Brain microvascular endothelial cell (primary cell): ENCODE data around the gene MRAS.

ENCODE experiments used
- DNase-seq: peaks from one replicate; pipeline ENCODE4 v3.0.0-alpha.2; 2020
- H3K27ac ChIP-seq: fragments of 250-450 bp; sonication (Bioruptor Pico); 2 replicates; pipeline ENCODE4 v1.5.1; 2020; ENCODE audit warnings: mild to moderate bottlenecking, moderate library complexity
- H3K27me3 ChIP-seq: fragments of 250-450 bp; sonication (Bioruptor Pico); replicated peaks from 2 replicates; pipeline ENCODE4 v1.5.1; 2020; ENCODE audit warnings: mild to moderate bottlenecking
- H3K36me3 ChIP-seq: fragments of 250-450 bp; sonication (Bioruptor Pico); replicated peaks from 2 replicates; pipeline ENCODE4 v1.5.1; 2020; ENCODE audit warnings: mild to moderate bottlenecking
- H3K4me3 ChIP-seq: 2 replicates; pipeline ENCODE4 v1.5.1; 2011; ENCODE audit warnings: low read depth, mild to moderate bottlenecking, control low read depth, low read length, moderate library complexity
- CTCF ChIP-seq: IDR thresholded peaks from 2 replicates; pipeline ENCODE4 v1.5.1; 2011; ENCODE audit warnings: low read depth, mild to moderate bottlenecking, moderate library complexity, low read length, control low read depth, inconsistent platforms; ENCODE audit errors: missing control alignments
- in situ Hi-C: cut with HindIII; loops from 2 replicates; pipeline ENCODE4 v1.10.0; 2017; ENCODE audit warnings: low sequenced_read_pairs, low pct_ligation_motif_present

The MRAS gene

GRCh38 chr3:138400651-138401070 lies 52.3 kb downstream of the MRAS start:
- no peaks in the 10 kb centered on the region for H3K27me3 ChIP-seq
- TF ChIP-seq CTCF = no peak
- H3K36me3 ChIP-seq = no peaks in the 10 kb centered on the region
- no peak for DNase-seq
- in situ Hi-C loops = no loop called here
- no peak overlapping the region for H3K27ac ChIP-seq
- H3K4me3 ChIP-seq = no peak overlapping the region

DNA sequence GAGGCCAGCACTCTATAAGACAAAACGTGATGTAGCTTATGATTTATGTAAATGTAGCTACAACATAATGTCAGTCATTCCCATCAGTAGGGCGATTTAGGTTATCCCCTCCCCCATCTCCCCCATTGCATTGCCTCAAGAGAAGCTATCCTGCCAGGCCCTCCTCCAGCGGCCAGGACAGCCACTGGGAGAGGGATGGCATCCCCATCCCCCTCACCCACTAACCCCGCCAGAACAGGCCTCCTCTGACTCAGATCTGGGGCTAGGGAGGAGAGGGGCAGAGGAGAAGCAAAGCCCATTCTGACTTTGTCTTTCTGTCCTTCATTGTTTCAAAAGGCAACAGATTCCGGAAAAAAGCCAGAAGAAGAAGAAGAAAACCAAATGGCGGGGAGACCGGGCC lies 53.5 kb downstream of the MRAS start:
- no peak overlapping the region for H3K27ac ChIP-seq
- in situ Hi-C loops = no loop called here
- no peaks in the 10 kb centered on the region for H3K27me3 ChIP-seq
- H3K4me3 ChIP-seq = no peak overlapping the region
- H3K36me3 ChIP-seq = no peaks in the 10 kb centered on the region
- DNase-seq = no peak
- TF ChIP-seq CTCF = no peak

GRCh38 chr3:138404121-138404520 lies 55.7 kb downstream of the MRAS start:
- DNase-seq = no peak
- Histone ChIP-seq H3K36me3 (no peaks in the 10 kb centered on the region), H3K27me3 (no peaks in the 10 kb centered on the region), H3K27ac (no peak overlapping the region), H3K4me3 (no peak overlapping the region)
- TF ChIP-seq CTCF = no peak
- in situ Hi-C loops = no loop called here

- in situ Hi-C loops = no loop called here
- H3K36me3 ChIP-seq = no peaks in the 10 kb centered on the region
Measured at GRCh38 chr3:138405001-138405400, 56.6 kb downstream of the MRAS start.

DNA sequence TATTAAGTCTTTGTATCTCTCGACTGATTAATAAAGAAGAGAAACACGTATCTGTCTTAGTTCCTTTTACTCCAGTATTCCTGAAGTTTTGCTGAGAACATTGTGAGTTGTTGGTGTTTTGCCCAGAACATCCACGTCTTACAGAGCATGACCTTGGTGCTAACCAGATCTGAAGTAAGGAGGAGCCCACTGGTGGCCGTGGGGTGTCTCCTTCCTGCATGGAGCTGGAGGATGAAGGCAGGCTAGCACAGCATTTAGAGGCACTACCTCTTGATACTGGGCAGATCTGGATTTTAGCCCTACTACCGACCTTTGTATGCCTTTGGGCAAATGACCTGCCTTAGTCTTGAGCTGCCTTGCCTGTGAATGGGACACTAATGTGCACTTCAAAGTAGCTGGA lies 57.1 kb downstream of the MRAS start:
- DNase-seq = no peak
- no peaks in the 10 kb centered on the region for H3K36me3 ChIP-seq
- no peak for TF ChIP-seq CTCF
- no peak overlapping the region for H3K4me3 ChIP-seq
- no peak overlapping the region for H3K27ac ChIP-seq
- in situ Hi-C loops = no loop called here
- no peaks in the 10 kb centered on the region for H3K27me3 ChIP-seq

More at GRCh38 chr3:138405001-138405400, 56.6 kb downstream of the MRAS start:
- no peak for TF ChIP-seq CTCF
- Histone ChIP-seq H3K27ac (no peak overlapping the region), H3K4me3 (no peak overlapping the region), H3K27me3 (no peaks in the 10 kb centered on the region)
- DNase-seq = no peak

GRCh38 chr3:138406606-138407005 lies 58.2 kb downstream of the MRAS start:
- DNase-seq = no peak
- in situ Hi-C loops = no loop called here
- no peak overlapping the region for H3K27ac ChIP-seq
- TF ChIP-seq CTCF = no peak
- H3K36me3 ChIP-seq = no peaks in the 10 kb centered on the region
- no peak overlapping the region for H3K4me3 ChIP-seq
- H3K27me3 ChIP-seq = no peaks in the 10 kb centered on the region
